ENCODE measurements around the gene NR2E1. TPM values are rescaled to one million over a fixed set of nuclear protein-coding genes. Genes with fewer than 3 reads are reported as not detected.

NR2E1 gene
- total and polyA plus RNA-seq, 10 of the 15 experiments (the other 5 are each of a cell fraction or from before 2014, with no cell fraction given) = not detected

GRCh38 chr6:108123481-108123929 lies 42.3 kb upstream of the NR2E1 start (continued):
- no peak for TF ChIP-seq PRDM15 (CRISPR knock-in tag; IDR thresholded peaks at IDR 0.05)
- no peak for TF ChIP-seq DPF2 (IDR thresholded peaks at IDR 0.05)
- no peak for TF ChIP-seq ZNF217 (IDR thresholded peaks at IDR 0.05)
- no peak for TF ChIP-seq YBX1 (IDR thresholded peaks at IDR 0.05)

- Histone ChIP-seq H3K9ac (ENCODE audit: control insufficient read depth, insufficient read depth, low read length) (no peak overlapping the region), H4K20me1 (ENCODE audit: control insufficient read depth, insufficient read depth) (no peaks in the 10 kb centered on the region), H3K9me3 (replicated peaks; ENCODE audit: control insufficient read depth, insufficient read depth, low read length) (no peaks in the 10 kb centered on the region), H3K4me3 (no peak overlapping the region), H3K4me1 (ENCODE audit: control insufficient read depth, insufficient read depth, low read length) (no peaks in the 10 kb centered on the region), H3K36me3 (ENCODE audit: control insufficient read depth in 2 of 2, insufficient read depth in 2 of 2, low read length in 1 of 2) (no peaks in the 10 kb centered on the region), H3K79me2 (ENCODE audit: control insufficient read depth, insufficient read depth, low read length) (no peaks in the 10 kb centered on the region), H3K27me3 (replicated peaks in 1 of 2; ENCODE audit: control insufficient read depth in 2 of 2, insufficient read depth in 2 of 2, low read length in 1 of 2) (peaks cover 10 to 27% of the 10 kb centered on the region in 2 experiments), H2AFZ (ENCODE audit: control insufficient read depth, low read depth, low read length) (no peak overlapping the region), H3K27ac (ENCODE audit: control insufficient read depth, insufficient read depth) (no peak overlapping the region), H3K4me2 (ENCODE audit: control insufficient read depth, insufficient read depth) (no peak overlapping the region)
- ATAC-seq (no peak), FAIRE-seq (no peak), DNase-seq (ENCODE audit: low read depth, low spot score) (no peak)
- no TSS peak for BruUV-seq (replicated peaks)
- in situ Hi-C loops (cut with MboI) (no loop called here), intact Hi-C loops (cut with micrococcal nuclease; ENCODE audit: unreplicated experiment) (no loop called here)
- 10% methylated on average over 7 of the region's 7 CpGs for whole genome bisulfite sequencing (ENCODE audit: insufficient coverage, insufficient replicate concordance, low lambda C conversion rate, missing lambda C conversion rate)
- POLR2A ChIA-PET = no interaction called here
- no peak for TF ChIP-seq KAT2A (conservative IDR thresholded peaks at IDR 0.05; ENCODE audit: control insufficient read depth, low read depth, low read length)
- TF ChIP-seq SPI1 (IDR thresholded peaks at IDR 0.05; ENCODE audit: borderline replicate concordance, insufficient read depth, low read depth, low read length) = no peak
- no peak for TF ChIP-seq IRF5 (IDR thresholded peaks at IDR 0.05; ENCODE audit: borderline replicate concordance)
- TF ChIP-seq YY1 (IDR thresholded peaks at IDR 0.05; ENCODE audit: low read depth, low read length) = no peak
- no peak for TF ChIP-seq IKZF1 (conservative IDR thresholded peaks at IDR 0.05)
- TF ChIP-seq IKZF2 (IDR thresholded peaks at IDR 0.05) = no peak
- no peak for TF ChIP-seq CUX1 (IDR thresholded peaks at IDR 0.05; ENCODE audit: insufficient replicate concordance, low read depth, low read length)
- CTCF ChIA-PET = interaction anchor here (1.3 kb wide), 1 partner anchor 368 kb away, joined by 4 read pairs; no protein-coding TSS in a partner anchor
- SMC1A ChIA-PET (ENCODE audit: uncharacterized antibody, unreplicated experiment) = no interaction called here
- RAD21 ChIA-PET (ENCODE audit: unreplicated experiment) = no interaction called here
These were observed 41.9 kb upstream of the NR2E1 start for GRCh38 chr6:108123946-108124345.

All from GM12878 (cell line).